WTC11 (cell line): Measurements from ENCODE around the gene MGAT3. TPM values are rescaled to one million over a fixed set of nuclear protein-coding genes. Genes with fewer than 3 reads are reported as not detected.
"Not testable (repeated sequence)": the region's sequence is repeated elsewhere in the genome, so short reads cannot be mapped to it uniquely, and the experiment has no call there.

Experiments
- ATAC-seq: fragments of 200-7000 bp; cut with Tn5 transposase; 2 replicates; pipeline ENCODE4 v1.10.0; 2021; ENCODE audit warnings: mild to moderate bottlenecking, moderate library complexity
- CTCF ChIA-PET: fragments of 300-600 bp; sonication (Branson Sonifier 250); formaldehyde crosslinking; loops from one replicate; lab custom pipeline; 2021; ENCODE audit warnings: antibody characterized with exemption; lab: Charles Lee
- POLR2A ChIA-PET: fragments of 350-600 bp; sonication (Branson Sonifier 250); formaldehyde crosslinking; loops from one replicate; lab custom pipeline; 2021; ENCODE audit warnings: antibody characterized with exemption; lab: Charles Lee
- DNase-seq: peaks from one replicate; pipeline ENCODE4 v3.0.0; 2021; ENCODE audit warnings: low spot score
- H3K27ac Mint-ChIP-seq: 2 replicates; pipeline ENCODE4 v1.8.0; 2021; ENCODE audit warnings: mixed read lengths
- H3K27me3 Mint-ChIP-seq: 2 replicates; pipeline ENCODE4 v1.8.0; 2021; ENCODE audit warnings: low read depth, mild to moderate bottlenecking, moderate library complexity, mixed read lengths
- H3K36me3 Mint-ChIP-seq: 2 replicates; pipeline ENCODE4 v1.8.0; 2021; ENCODE audit warnings: mixed read lengths
- H3K4me1 Mint-ChIP-seq: 2 replicates; pipeline ENCODE4 v1.8.0; 2022; ENCODE audit warnings: mixed read lengths
- H3K4me3 Mint-ChIP-seq: 2 replicates; pipeline ENCODE4 v1.8.0; 2021; ENCODE audit warnings: mild to moderate bottlenecking, moderate library complexity, mixed read lengths
- H3K9me3 Mint-ChIP-seq: 2 replicates; pipeline ENCODE4 v1.8.0; 2021; ENCODE audit warnings: mixed read lengths
- AFF4 ChIP-seq: sonication (generic); formaldehyde crosslinking; IDR thresholded peaks from 2 replicates; pipeline ENCODE4 v1.8.1; 2023; ENCODE audit warnings: mild to moderate bottlenecking, missing genetic modification reagents, borderline replicate concordance
- CBFB ChIP-seq: sonication (generic); formaldehyde crosslinking; IDR thresholded peaks from 2 replicates; pipeline ENCODE4 v1.8.1; 2022; ENCODE audit warnings: mild to moderate bottlenecking, low read depth, missing genetic modification reagents
- CREM ChIP-seq: sonication (generic); formaldehyde crosslinking; IDR thresholded peaks from 2 replicates; pipeline ENCODE4 v1.8.1; 2022; ENCODE audit warnings: mild to moderate bottlenecking, missing genetic modification reagents, moderate library complexity
- E2F1 ChIP-seq: sonication (generic); formaldehyde crosslinking; IDR thresholded peaks from 2 replicates; pipeline ENCODE4 v1.8.0; 2022; ENCODE audit warnings: mild to moderate bottlenecking, missing genetic modification reagents
- FOXP1 ChIP-seq: sonication (generic); formaldehyde crosslinking; IDR thresholded peaks from 2 replicates; pipeline ENCODE4 v1.8.0; 2022; ENCODE audit warnings: missing genetic modification reagents, mild to moderate bottlenecking, moderate library complexity, borderline replicate concordance
- TCF7 ChIP-seq: sonication (generic); formaldehyde crosslinking; IDR thresholded peaks from 2 replicates; pipeline ENCODE4 v1.8.0; 2022; ENCODE audit warnings: mild to moderate bottlenecking, low read depth, missing genetic modification reagents, moderate library complexity
- TEAD1 ChIP-seq: sonication (generic); formaldehyde crosslinking; IDR thresholded peaks from 2 replicates; pipeline ENCODE4 v1.8.0; 2022; ENCODE audit warnings: mild to moderate bottlenecking, missing genetic modification reagents
- ZBTB21 ChIP-seq: sonication (generic); formaldehyde crosslinking; IDR thresholded peaks from 2 replicates; pipeline ENCODE4 v1.8.1; 2023; ENCODE audit warnings: mild to moderate bottlenecking, missing genetic modification reagents, borderline replicate concordance
- ZNF138 ChIP-seq: sonication (generic); formaldehyde crosslinking; conservative IDR thresholded peaks from 2 replicates; pipeline ENCODE4 v1.8.1; 2022; ENCODE audit warnings: mild to moderate bottlenecking, moderate library complexity, missing genetic modification reagents
- ZNF232 ChIP-seq: sonication (generic); formaldehyde crosslinking; IDR thresholded peaks from 2 replicates; pipeline ENCODE4 v1.8.0; 2022; ENCODE audit warnings: mild to moderate bottlenecking, missing genetic modification reagents
- ZNF423 ChIP-seq: fragments of 250-450 bp; sonication (Bioruptor Pico); IDR thresholded peaks from 2 replicates; pipeline ENCODE4 v2.1.2; 2022; ENCODE audit warnings: mild to moderate bottlenecking, moderate library complexity
- total RNA-seq: library from RNA; stranded (reverse); gene quantifications from 3 replicates; pipeline ENCODE4 v1.2.3, GENCODE V29; 2021

Gene MGAT3
- total RNA-seq, 1 experiment from 2014 or later: 11.4 TPM

- H3K4me1 Mint-ChIP-seq: no peaks in the 10 kb centered on the region
- CTCF ChIA-PET: interaction anchor here (1.1 to 3.1 kb wide), 2 partner anchors 11 to 86 kb away, joined by 3 to 16 read pairs; partner anchors contain the start of gene TAB1
- H3K27me3 Mint-ChIP-seq: no peaks in the 10 kb centered on the region
- no peak for ATAC-seq
- no peak for DNase-seq
- no peaks in the 10 kb centered on the region for H3K9me3 Mint-ChIP-seq
- no peak overlapping the region for H3K27ac Mint-ChIP-seq
- no peak for TF ChIP-seq E2F1 (CRISPR knock-in tag)
- TF ChIP-seq CBFB (CRISPR knock-in tag): no peak
- TF ChIP-seq CREM (CRISPR knock-in tag): no peak
- POLR2A ChIA-PET: no interaction called here
- peaks cover 5% of the 10 kb centered on the region for H3K36me3 Mint-ChIP-seq
- H3K4me3 Mint-ChIP-seq: no peak overlapping the region
Measured at GRCh38 chr22:39410264-39410663, 46.5 kb upstream of the MGAT3 start.

- H3K27me3 Mint-ChIP-seq, POLR2A ChIA-PET, H3K4me1 Mint-ChIP-seq, DNase-seq, H3K27ac Mint-ChIP-seq, H3K4me3 Mint-ChIP-seq, H3K36me3 Mint-ChIP-seq, H3K9me3 Mint-ChIP-seq, ATAC-seq: not testable (repeated sequence)
- CTCF ChIA-PET: interaction anchor here (3.1 kb wide), 1 partner anchor 12 kb away, joined by 16 read pairs; the partner anchor contains the start of gene TAB1
Measured at GRCh38 chr22:39411828-39412365, 44.9 kb upstream of the MGAT3 start.

GRCh38 chr22:39413204-39413603 is 43.6 kb upstream of the MGAT3 start:
- CTCF ChIA-PET: interaction anchor here (0.7 to 3.1 kb wide), 5 partner anchors 14 to 83 kb away, joined by 3 to 16 read pairs (median 4); partner anchors contain the start of gene TAB1
- DNase-seq, POLR2A ChIA-PET, H3K27me3 Mint-ChIP-seq, H3K36me3 Mint-ChIP-seq, H3K9me3 Mint-ChIP-seq, H3K4me1 Mint-ChIP-seq, H3K4me3 Mint-ChIP-seq, H3K27ac Mint-ChIP-seq, ATAC-seq: not testable (repeated sequence)

- POLR2A ChIA-PET: no interaction called here
Measured at GRCh38 chr22:39414377-39414776, 42.4 kb upstream of the MGAT3 start.

More at GRCh38 chr22:39414377-39414776, 42.4 kb upstream of the MGAT3 start:
- Mint-ChIP-seq H3K36me3 (peaks cover 20% of the 10 kb centered on the region), H3K9me3 (no peaks in the 10 kb centered on the region), H3K27ac (no peak overlapping the region), H3K4me1 (no peaks in the 10 kb centered on the region), H3K4me3 (no peak overlapping the region), H3K27me3 (no peaks in the 10 kb centered on the region)
- no peak for DNase-seq
- TF ChIP-seq ZNF423 (CRISPR knock-in tag): no peak
- TF ChIP-seq TCF7 (CRISPR knock-in tag): no peak
- no peak for TF ChIP-seq ZBTB21 (CRISPR knock-in tag)
- TF ChIP-seq TEAD1: no peak
- no peak for TF ChIP-seq AFF4 (CRISPR knock-in tag)
- TF ChIP-seq ZNF232 (CRISPR knock-in tag): no peak
- TF ChIP-seq FOXP1 (CRISPR knock-in tag): no peak
- no peak for TF ChIP-seq ZNF138
- no peak for ATAC-seq
- CTCF ChIA-PET: interaction anchor here (0.7 to 1.9 kb wide), 4 partner anchors 14 to 83 kb away, joined by 3 to 5 read pairs (median 4); no protein-coding TSS in a partner anchor
